GM10266 (cell line): ENCODE data around the gene HAUS7.

ENCODE experiments used
- DNase-seq: peaks from one replicate; pipeline ENCODE4 v3.0.0; 2012; ENCODE audit errors: extremely low spot score
- CTCF ChIP-seq: IDR thresholded peaks from 2 replicates; pipeline ENCODE4 v1.5.1; 2012; ENCODE audit warnings: mild to moderate bottlenecking, low read depth; ENCODE audit not compliant: control insufficient read depth, insufficient read depth; ENCODE audit errors: missing control alignments

The HAUS7 gene

GRCh38 chrX:153455571-153455970 is 14.8 kb downstream of the HAUS7 start:
- TF ChIP-seq CTCF = no peak
- DNase-seq = no peak

DNA sequence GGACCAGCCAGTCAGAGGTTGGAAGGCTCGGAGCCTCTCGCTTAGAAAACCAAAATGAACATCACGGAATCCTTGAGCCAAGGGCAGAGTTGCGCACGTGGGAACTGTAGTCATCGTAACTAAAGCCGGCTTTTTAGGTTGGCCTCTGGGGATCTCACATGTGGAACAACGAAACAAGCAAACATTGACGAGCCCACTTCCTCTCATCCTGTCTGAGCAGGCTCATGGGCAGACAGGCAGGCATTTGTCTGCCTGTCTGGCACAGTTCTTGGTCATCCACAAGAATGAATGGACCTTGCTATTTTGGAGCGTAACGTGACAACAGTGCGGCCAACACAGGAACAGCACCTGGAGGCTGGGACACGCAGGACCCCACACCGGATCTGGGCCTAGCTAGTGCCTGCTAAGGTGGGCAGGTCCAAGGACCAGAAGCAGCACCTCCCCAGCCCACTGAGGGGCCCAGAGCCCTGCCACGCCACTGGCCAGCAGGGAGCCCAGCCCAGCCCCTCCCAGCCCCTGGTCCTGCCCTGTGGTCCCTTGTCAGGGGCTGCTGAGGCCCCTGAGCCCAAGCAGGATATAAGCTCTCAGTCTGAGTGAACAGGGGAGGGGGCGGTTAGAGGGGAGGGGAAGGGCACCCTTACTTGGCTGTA is 15.3 kb downstream of the HAUS7 start:
- TF ChIP-seq CTCF = no peak
- no peak for DNase-seq

DNA sequence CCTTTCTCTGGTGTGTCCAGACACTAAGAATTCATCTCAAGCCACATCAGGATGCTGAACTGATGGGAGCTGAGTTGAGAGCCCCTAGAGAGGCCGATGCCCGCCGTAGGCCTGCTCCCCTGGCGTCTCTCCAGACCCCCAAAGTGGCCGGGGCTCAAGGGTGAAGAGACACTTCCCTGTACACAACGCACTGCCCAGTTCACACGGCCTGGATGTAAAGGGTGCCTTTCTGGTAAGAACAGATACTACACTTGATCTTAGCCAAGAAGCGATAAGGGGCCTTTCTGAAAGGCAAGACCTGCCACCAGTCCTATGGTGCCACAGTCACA is 19.5 kb downstream of the HAUS7 start:
- DNase-seq = no peak
- no peak for TF ChIP-seq CTCF

- DNase-seq = no peak
- TF ChIP-seq CTCF = no peak
These were observed 20.0 kb downstream of the HAUS7 start for GRCh38 chrX:153450114-153450948.

GRCh38 chrX:153449368-153450113 is 20.8 kb downstream of the HAUS7 start:
- no peak for TF ChIP-seq CTCF

GRCh38 chrX:153448556-153449367 is 21.6 kb downstream of the HAUS7 start:
- TF ChIP-seq CTCF = no peak
- no peak for DNase-seq

More at GRCh38 chrX:153449368-153450113, 20.8 kb downstream of the HAUS7 start:
- DNase-seq = no peak
